Lung (tissue), 12 donors: ENCODE data around the gene GRIK2. TPM values are rescaled to one million over a fixed set of nuclear protein-coding genes. Genes with fewer than 3 reads are reported as not detected.

ENCODE experiments used
- ATAC-seq: fragments of 200-7000 bp; cut with Tn5 transposase; one replicate; pipeline ENCODE4 v1.9.1; 2020; ENCODE audit warnings: moderate number of reproducible peaks; ENCODE audit not compliant: insufficient read depth, low FRiP score
- DNase-seq, 3 donors: peaks; one replicate each; pipeline ENCODE4 v3.0.0-alpha.2; 2013 to 2017
- H3K27ac ChIP-seq, 2 donors: one replicate each; pipeline ENCODE4 v1.5.1; 2013; ENCODE audit warnings: mild to moderate bottlenecking in 2 of 2, moderate library complexity in 2 of 2, control low read depth in 1 of 2, inconsistent platforms in 1 of 2, low read depth in 1 of 2, low read length in 1 of 2
- H3K27me3 ChIP-seq, 3 donors: one replicate each; pipeline ENCODE4 v1.5.1; 2013; ENCODE audit warnings: low read length in 2 of 3; ENCODE audit not compliant: control insufficient read depth in 3 of 3, insufficient read depth in 3 of 3
- H3K36me3 ChIP-seq, 4 donors: one replicate each; pipeline ENCODE4 v1.5.1; 2013; ENCODE audit warnings: low read length in 4 of 4, mild to moderate bottlenecking in 1 of 4, moderate library complexity in 1 of 4; ENCODE audit not compliant: control insufficient read depth in 4 of 4, insufficient read depth in 4 of 4
- H3K4me1 ChIP-seq, 5 donors: one replicate each; pipeline ENCODE4 v1.5.1; 2013; ENCODE audit warnings: low read length in 5 of 5, mild to moderate bottlenecking in 2 of 5, moderate library complexity in 1 of 5; ENCODE audit not compliant: control insufficient read depth in 5 of 5, insufficient read depth in 5 of 5
- H3K4me3 ChIP-seq: one replicate; pipeline ENCODE4 v1.5.1; 2013; ENCODE audit warnings: mild to moderate bottlenecking, control low read depth, moderate library complexity
- H3K9ac ChIP-seq, 2 donors: one replicate each; pipeline ENCODE4 v1.5.1; 2013; ENCODE audit warnings: low read length in 2 of 2, control low read depth in 1 of 2; ENCODE audit not compliant: insufficient read depth in 1 of 2
- H3K9me3 ChIP-seq, 4 donors: one replicate each; pipeline ENCODE4 v1.5.1; 2013; ENCODE audit warnings: low read length in 3 of 4, mild to moderate bottlenecking in 1 of 4, moderate library complexity in 1 of 4; ENCODE audit not compliant: control insufficient read depth in 4 of 4, insufficient read depth in 3 of 4
- CTCF ChIP-seq: IDR thresholded peaks from 2 replicates; pipeline ENCODE4 v1.5.1; 2012; ENCODE audit warnings: mild to moderate bottlenecking; ENCODE audit errors: control extremely low read depth, extremely low read depth
- WGBS, 2 donors: extraction: QIAGEN DNeasy Blood & Tissue Kit; methylation state at CpG; one replicate each; pipeline ENCODE4 v1.1.7; 2013; 5-methylcytosine and 5-hydroxymethylcytosine counted together
- polyA plus RNA-seq, 2 donors: library from polyadenylated mRNA; stranded (reverse); fragments of 200-250 nt; gene quantifications; one replicate each; pipeline ENCODE4 v1.2.1, GENCODE V29; 2013
- total RNA-seq, 2 donors: library from RNA; depleted of rRNA in 1 of 2; stranded (reverse); fragments of >200 nt in 1 of 2; gene quantifications; one replicate each; pipeline ENCODE4 v1.2.1, GENCODE V29; 2014 to 2021
- donor health status: control.
- donor health status: control.
- donor health status: Bipolar disorder and iron deficiency.
- donor health status: healthy.
- donor health status: DM: yes; HTN: yes; CAD: no.

Gene GRIK2
- total and polyA plus RNA-seq, 4 donors: 0.09 to 5.1 (median 0.67) TPM

- TF ChIP-seq CTCF: no peak
- no peak overlapping the region for H3K9ac ChIP-seq
- peaks cover 0 to 2% (median 0%) of the 10 kb centered on the region in 5 donors for H3K4me1 ChIP-seq
- H3K9me3 ChIP-seq: no peaks in the 10 kb centered on the region
- no peaks in the 10 kb centered on the region for H3K36me3 ChIP-seq
- H3K27ac ChIP-seq: no peak overlapping the region
- DNase-seq (no peak), ATAC-seq (no peak)
- WGBS, 2 donors: 89 to 92% methylated on average over 1 of the region's 1 CpG
- H3K4me3 ChIP-seq: no peak overlapping the region
- no peaks in the 10 kb centered on the region for H3K27me3 ChIP-seq
These were observed 46.3 kb downstream of the GRIK2 start for GRCh38 chr6:101439790-101440189.

- H3K9ac ChIP-seq: no peak overlapping the region
- TF ChIP-seq CTCF: no peak
- peaks cover 0 to 2% (median 0%) of the 10 kb centered on the region in 5 donors for H3K4me1 ChIP-seq
- ATAC-seq (no peak), DNase-seq (no peak)
- H3K9me3 ChIP-seq: no peaks in the 10 kb centered on the region
- H3K4me3 ChIP-seq: no peak overlapping the region
- H3K27me3 ChIP-seq: no peaks in the 10 kb centered on the region
- H3K27ac ChIP-seq: no peak overlapping the region
- H3K36me3 ChIP-seq: no peaks in the 10 kb centered on the region
These were observed 49.8 kb downstream of the GRIK2 start for GRCh38 chr6:101443315-101443714.

- no peak overlapping the region for H3K4me3 ChIP-seq
- peaks cover 0 to 2% (median 0%) of the 10 kb centered on the region in 5 donors for H3K4me1 ChIP-seq
- no peak overlapping the region for H3K27ac ChIP-seq
- WGBS, 2 donors: 81 to 97% methylated on average over 1 of the region's 1 CpG
- no peak for TF ChIP-seq CTCF
- no peaks in the 10 kb centered on the region for H3K36me3 ChIP-seq
- H3K9me3 ChIP-seq: no peaks in the 10 kb centered on the region
- H3K9ac ChIP-seq: no peak overlapping the region
- ATAC-seq: no peak
- H3K27me3 ChIP-seq: no peaks in the 10 kb centered on the region
- no peak for DNase-seq
These were observed 51.2 kb downstream of the GRIK2 start for GRCh38 chr6:101444717-101445116.

GRCh38 chr6:101445527-101445926 is 52.0 kb downstream of the GRIK2 start:
- Histone ChIP-seq H3K36me3 (no peaks in the 10 kb centered on the region), H3K4me1 (peaks cover 0 to 2% (median 0%) of the 10 kb centered on the region in 5 donors), H3K27ac (no peak overlapping the region), H3K9ac (no peak overlapping the region), H3K27me3 (no peaks in the 10 kb centered on the region), H3K9me3 (no peaks in the 10 kb centered on the region), H3K4me3 (no peak overlapping the region)
- ATAC-seq (no peak), DNase-seq (no peak)
- no peak for TF ChIP-seq CTCF
- 66 to 81% methylated on average over 2 of the region's 2 CpGs for WGBS, 2 donors
